ENCODE data around the gene PPP4R3B. TPM values are rescaled to one million over a fixed set of nuclear protein-coding genes. Genes with fewer than 3 reads are reported as not detected.

PPP4R3B gene
- total RNA-seq (2022; extraction: Qiagen RNA extraction; ENCODE audit: low read depth): 25.3 to 34.4 TPM (median 31.0 TPM) in 5 replicates

GRCh38 chr2:55617175-55618024, at the start of gene PPP4R3B:
PPP4R3B (minus strand) TSS chr2:55617622; CDS start chr2:55617285, 337 bp downstream.

Other genes with a start within 250 kb of the PPP4R3B start
- 17.6 to 27.6 TPM (median 24.1 TPM) in 5 replicates for gene CCDC88A, start 197.8 kb downstream of the PPP4R3B start, total RNA-seq (2022; extraction: Qiagen RNA extraction; ENCODE audit: low read depth)
- 43.4 to 55.0 TPM (median 49.7 TPM) in 5 replicates for gene CFAP36, start 97.9 kb downstream of the PPP4R3B start, total RNA-seq (2022; extraction: Qiagen RNA extraction; ENCODE audit: low read depth)
- gene PNPT1, start 76.2 kb upstream of the PPP4R3B start, total RNA-seq (2022; extraction: Qiagen RNA extraction; ENCODE audit: low read depth): 30.4 to 46.9 TPM (median 34.2 TPM) in 5 replicates

Measured in A549 treated with GW870086 at 1 μM for 4 hours (cell line).